Esophagus squamous epithelium (tissue), 5 donors: ENCODE measurements around the gene CTTN. TPM values are rescaled to one million over a fixed set of nuclear protein-coding genes. Genes with fewer than 3 reads are reported as not detected.
"Not testable (repeated sequence)": the region's sequence is repeated elsewhere in the genome, so short reads cannot be mapped to it uniquely, and the experiment has no call there.

ENCODE experiments used
- DNase-seq: peaks from one replicate; lab custom pipeline; 2025; lab: John Stamatoyannopoulos, UW
- H3K27ac ChIP-seq, 4 donors: fragments of 200-600 bp; sonication (generic); one replicate each; pipeline ENCODE4 v1.5.1; 2016 to 2019; ENCODE audit warnings: mild to moderate bottlenecking in 1 of 4
- H3K27me3 ChIP-seq, 4 donors: fragments of 200-600 bp; sonication (generic); 1 replicate in 3 of 4; 2 replicates in 1 of 4; pipeline versions ENCODE4 v1.5.1 to v1.6.0; 2017 to 2021; ENCODE audit warnings: antibody characterized with exemption in 1 of 4
- H3K36me3 ChIP-seq, 3 donors: fragments of 200-600 bp; sonication (generic); one replicate each; pipeline ENCODE4 v1.5.1; 2016 to 2019
- H3K4me1 ChIP-seq, 3 donors: fragments of 200-600 bp; sonication (generic); one replicate each; pipeline ENCODE4 v1.5.1; 2017 to 2019
- H3K4me3 ChIP-seq, 4 donors: fragments of 200-600 bp; sonication (generic); 1 replicate in 3 of 4; 2 replicates in 1 of 4; pipeline ENCODE4 v1.5.1; 2016 to 2019; ENCODE audit warnings: mild to moderate bottlenecking in 2 of 4, moderate library complexity in 1 of 4
- H3K9me3 ChIP-seq, 3 donors: fragments of 200-600 bp; sonication (generic); one replicate each; pipeline ENCODE4 v1.5.1; 2016 to 2019
- CTCF ChIP-seq, 6 experiments: fragments of 450-650 bp in 4 of 6; fragments of 200-600 bp in 2 of 6; sonication (generic) in 2 of 6; IDR thresholded peaks; one replicate each; pipeline ENCODE4 v1.5.1; 2016 to 2019; ENCODE audit warnings: antibody characterized with exemption in 6 of 6, mild to moderate bottlenecking in 4 of 6, moderate library complexity in 4 of 6
- POLR2A ChIP-seq, 4 donors: fragments of 450-650 bp; IDR thresholded peaks; one replicate each; pipeline ENCODE4 v1.6.1; 2017; ENCODE audit warnings: antibody characterized with exemption in 4 of 4, mild to moderate bottlenecking in 4 of 4, moderate library complexity in 3 of 4
- WGBS, 2 donors: methylation state at CpG; one replicate each; pipeline ENCODE4 v1.1.5; 2018; 5-methylcytosine and 5-hydroxymethylcytosine counted together
- intact Hi-C: fragments of 100-400 bp; cut with DNase I; formaldehyde crosslinking; loops from one replicate; pipeline ENCODE4 v1.15.0; 2022
- total RNA-seq, 4 donors: library from RNA; depleted of rRNA; stranded (reverse); fragments of >200 nt; gene quantifications; one replicate each; pipeline ENCODE4 v1.1.0, GENCODE V29; 2016
- donor health status: DM: yes; HTN: yes; CAD: no.

The CTTN gene
- total RNA-seq, 4 donors from 2014 or later: 244 to 444 (median 320) TPM

DNA sequence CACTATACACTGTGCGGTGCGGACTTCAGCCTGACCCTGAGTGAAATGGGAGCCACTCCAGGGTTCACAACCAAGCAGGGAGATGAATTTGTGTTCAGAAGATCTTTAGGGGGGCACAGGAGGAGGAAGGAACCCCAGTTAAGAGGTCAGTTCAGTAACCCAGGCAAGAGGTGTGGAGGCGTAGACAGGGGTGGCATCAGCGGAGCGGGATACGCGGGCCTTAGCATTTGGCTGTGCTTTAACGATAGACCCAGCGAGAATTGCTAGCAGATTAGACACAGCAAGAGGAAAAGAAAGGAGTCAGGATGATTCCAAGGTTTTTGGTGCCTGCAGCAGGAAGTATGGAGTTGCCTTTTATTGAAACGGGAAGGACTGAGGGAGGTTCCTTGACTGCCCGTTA is 46.8 kb downstream of the CTTN start:
- WGBS, 2 donors: 87 to 90% methylated on average over 10 to 11 of the region's 11 CpGs
- Histone ChIP-seq H3K4me3 (no peak overlapping the region), H3K27ac (no peak overlapping the region), H3K4me1 (no peaks in the 10 kb centered on the region), H3K27me3 (peaks cover 0 to 6% (median 0%) of the 10 kb centered on the region in 4 donors), H3K9me3 (peaks cover 0 to 22% (median 16%) of the 10 kb centered on the region in 3 donors), H3K36me3 (peaks cover 0 to 2% (median 0%) of the 10 kb centered on the region in 3 donors)
- intact Hi-C loops: no loop called here
- TF ChIP-seq POLR2A (IDR thresholded peaks at IDR 0.05) (no peak), CTCF (IDR thresholded peaks at IDR 0.05) (no peak)
- DNase-seq: no peak

DNA sequence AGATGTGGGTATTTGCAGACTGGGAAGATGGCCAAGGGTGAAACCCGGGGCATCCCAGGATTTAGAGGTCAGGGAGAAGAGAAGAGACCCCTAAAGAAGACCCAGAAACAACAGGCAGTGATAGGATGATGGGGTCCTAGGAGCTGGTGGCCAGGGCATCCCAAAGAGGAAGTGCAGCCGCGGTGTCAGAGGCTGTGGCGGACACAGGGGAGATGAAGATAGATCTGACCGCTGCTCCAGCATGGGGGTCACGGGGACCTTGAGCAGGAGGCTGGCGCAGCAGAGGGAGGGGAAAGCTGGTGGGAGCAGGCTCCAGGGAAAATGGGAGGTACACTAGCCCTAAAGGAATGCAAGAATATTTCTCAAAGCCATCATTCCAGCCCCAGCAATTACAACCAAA is 47.3 kb downstream of the CTTN start:
- Histone ChIP-seq H3K4me3 (no peak overlapping the region), H3K4me1 (no peaks in the 10 kb centered on the region), H3K27me3 (peaks cover 0 to 6% (median 0%) of the 10 kb centered on the region in 4 donors), H3K27ac (no peak overlapping the region), H3K36me3 (no peaks in the 10 kb centered on the region), H3K9me3 (peaks cover 0 to 23% (median 19%) of the 10 kb centered on the region in 3 donors)
- TF ChIP-seq POLR2A (IDR thresholded peaks at IDR 0.05) (no peak), CTCF (IDR thresholded peaks at IDR 0.05) (no peak)
- intact Hi-C loops: no loop called here
- 67 to 80% methylated on average over 7 of the region's 7 CpGs for WGBS, 2 donors
- no peak for DNase-seq

- DNase-seq: no peak
- Histone ChIP-seq H3K9me3 (peaks cover 0 to 23% (median 19%) of the 10 kb centered on the region in 3 donors), H3K4me3 (no peak overlapping the region), H3K27ac (no peak overlapping the region), H3K36me3 (no peaks in the 10 kb centered on the region), H3K4me1 (no peaks in the 10 kb centered on the region), H3K27me3 (no peaks in the 10 kb centered on the region)
- WGBS, 2 donors: 33 to 41% methylated on average over 2 of the region's 2 CpGs
- intact Hi-C loops: no loop called here
- no peak for TF ChIP-seq POLR2A (IDR thresholded peaks at IDR 0.05)
- peak in 1 of 6 experiments; percentile 17 for TF ChIP-seq CTCF (IDR thresholded peaks at IDR 0.05)
Observed at GRCh38 chr11:70448983-70449567, 50.7 kb downstream of the CTTN start.

DNA sequence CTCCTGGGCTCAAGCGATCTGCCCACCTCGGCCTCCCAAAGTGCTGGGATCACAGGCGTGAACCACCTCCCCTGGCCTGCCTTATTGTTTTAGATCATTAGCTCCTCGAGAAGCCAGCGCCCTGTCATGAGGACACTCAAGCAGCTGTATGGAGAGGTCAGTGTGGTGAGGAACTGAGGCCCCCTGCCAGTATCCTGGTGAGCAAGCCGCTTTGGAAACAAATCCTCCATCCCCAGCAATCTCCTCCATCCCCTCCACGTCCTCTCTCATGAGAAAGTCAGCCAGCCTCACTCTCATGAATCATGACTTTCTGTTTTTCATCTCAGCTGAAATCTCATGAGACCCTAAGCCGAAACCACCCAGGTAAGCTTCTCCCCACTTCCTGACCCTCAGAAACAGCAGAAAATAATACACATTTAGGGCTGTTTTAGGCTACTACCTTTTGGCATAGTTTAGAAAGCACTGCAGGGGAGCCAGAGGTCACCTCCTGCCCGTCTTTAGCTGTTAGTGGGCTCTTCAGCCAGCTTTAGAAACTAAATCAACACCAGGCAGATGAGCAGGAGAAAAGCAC is 56.0 kb downstream of the CTTN start:
- 71 to 78% methylated on average over 6 to 9 of the region's 9 CpGs for WGBS, 2 donors
- Histone ChIP-seq H3K36me3 (no peaks in the 10 kb centered on the region), H3K9me3 (peaks cover 0 to 11% (median 9%) of the 10 kb centered on the region in 3 donors), H3K4me3 (no peak overlapping the region), H3K27me3 (peaks cover 0 to 22% (median 0%) of the 10 kb centered on the region in 4 donors), H3K27ac (no peak overlapping the region), H3K4me1 (no peaks in the 10 kb centered on the region)
- no peak for TF ChIP-seq POLR2A (IDR thresholded peaks at IDR 0.05)
- TF ChIP-seq CTCF (IDR thresholded peaks at IDR 0.05): no peak
- DNase-seq: no peak
- intact Hi-C loops: no loop called here

DNA sequence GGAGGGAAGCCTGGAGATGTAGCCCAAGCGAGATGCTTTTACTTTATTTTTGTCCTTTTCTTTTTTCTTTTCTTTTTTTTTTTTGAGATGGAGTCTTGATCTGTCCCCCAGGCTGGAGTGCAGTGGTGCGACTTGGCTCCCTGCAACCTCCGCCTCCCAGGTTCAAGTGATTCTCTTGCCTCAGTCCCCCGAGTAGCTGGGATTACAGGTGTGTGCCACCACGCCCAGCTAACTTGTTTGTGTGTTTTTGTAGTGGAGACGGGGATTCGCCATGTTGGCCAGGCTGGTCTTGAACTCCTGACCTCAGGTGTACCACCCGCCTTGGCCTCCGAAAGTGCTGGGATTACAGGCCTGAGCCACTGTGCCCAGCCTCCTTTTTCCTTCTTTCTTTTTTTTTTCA is 56.5 kb downstream of the CTTN start:
- H3K9me3 ChIP-seq, H3K36me3 ChIP-seq, DNase-seq, H3K4me1 ChIP-seq, H3K27ac ChIP-seq, H3K4me3 ChIP-seq, intact Hi-C loops: not testable (repeated sequence)
- peaks cover 0 to 26% (median 0%) of the 10 kb centered on the region in 4 donors for H3K27me3 ChIP-seq
- WGBS, 2 donors: 76 to 78% methylated on average over 9 of the region's 9 CpGs
